GM21423 (cell line): ENCODE measurements around the gene APMAP.

Experiments
- ATAC-seq: cut with Tn5 transposase; IDR thresholded peaks from one replicate; pipeline ENCODE4 v1.9.1; 2021; ENCODE audit warnings: mild to moderate bottlenecking, moderate library complexity; ENCODE audit not compliant: unreplicated experiment

APMAP gene, protein sequence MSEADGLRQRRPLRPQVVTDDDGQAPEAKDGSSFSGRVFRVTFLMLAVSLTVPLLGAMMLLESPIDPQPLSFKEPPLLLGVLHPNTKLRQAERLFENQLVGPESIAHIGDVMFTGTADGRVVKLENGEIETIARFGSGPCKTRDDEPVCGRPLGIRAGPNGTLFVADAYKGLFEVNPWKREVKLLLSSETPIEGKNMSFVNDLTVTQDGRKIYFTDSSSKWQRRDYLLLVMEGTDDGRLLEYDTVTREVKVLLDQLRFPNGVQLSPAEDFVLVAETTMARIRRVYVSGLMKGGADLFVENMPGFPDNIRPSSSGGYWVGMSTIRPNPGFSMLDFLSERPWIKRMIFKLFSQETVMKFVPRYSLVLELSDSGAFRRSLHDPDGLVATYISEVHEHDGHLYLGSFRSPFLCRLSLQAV

GRCh38 chr20:24992487-24993205, at the start of gene APMAP:
APMAP (minus strand) TSS chr20:24992751; CDS start chr20:24992688, 63 bp downstream.
- peak; percentile 95 for ATAC-seq

GRCh38 chr20:25041813-25042530, 49.4 kb upstream of the APMAP start:
- no peak for ATAC-seq

- ATAC-seq = no peak
Observed at GRCh38 chr20:25040438-25040831, 47.9 kb upstream of the APMAP start.

GRCh38 chr20:25039697-25040437, 47.3 kb upstream of the APMAP start:
- no peak for ATAC-seq

DNA sequence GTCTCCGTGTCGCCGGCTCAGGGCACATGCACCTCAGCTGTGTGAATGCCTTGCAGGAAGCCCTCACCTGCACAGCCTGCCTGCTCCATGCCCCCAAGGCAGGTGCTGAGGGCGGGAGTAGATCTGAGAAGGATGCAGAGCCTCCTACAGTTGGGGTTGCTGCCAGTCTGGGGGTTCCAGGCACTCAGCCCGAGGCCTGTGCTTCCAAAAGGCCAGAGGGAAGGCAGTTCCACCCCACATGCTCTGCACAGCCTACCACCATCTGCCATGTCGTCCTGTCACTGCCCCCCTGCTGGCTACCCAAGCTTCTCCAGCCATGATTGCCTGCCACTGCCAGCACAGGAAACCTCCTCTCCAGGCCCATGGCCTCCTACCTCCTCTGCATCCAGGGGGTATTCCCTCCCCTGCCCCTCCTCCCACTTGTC, 46.1 kb upstream of the APMAP start:
- ATAC-seq = no peak

DNA sequence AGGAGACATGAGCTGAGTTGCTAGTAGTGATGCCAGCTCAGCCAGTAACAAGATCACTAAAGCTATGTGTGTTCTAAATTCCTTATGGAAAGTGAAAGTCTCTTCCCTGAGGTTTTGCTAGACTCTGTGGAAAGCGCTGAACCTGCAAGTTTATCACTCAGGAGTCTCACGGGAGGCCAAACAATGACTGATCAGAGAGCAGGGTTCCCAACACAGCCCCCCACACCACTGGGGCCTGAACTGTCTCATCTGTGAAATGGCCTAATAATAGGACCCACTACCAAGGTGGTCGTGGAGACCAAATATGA, 45.5 kb upstream of the APMAP start:
- ATAC-seq = no peak

GRCh38 chr20:25037288-25038102, 44.9 kb upstream of the APMAP start:
- ATAC-seq = no peak

DNA sequence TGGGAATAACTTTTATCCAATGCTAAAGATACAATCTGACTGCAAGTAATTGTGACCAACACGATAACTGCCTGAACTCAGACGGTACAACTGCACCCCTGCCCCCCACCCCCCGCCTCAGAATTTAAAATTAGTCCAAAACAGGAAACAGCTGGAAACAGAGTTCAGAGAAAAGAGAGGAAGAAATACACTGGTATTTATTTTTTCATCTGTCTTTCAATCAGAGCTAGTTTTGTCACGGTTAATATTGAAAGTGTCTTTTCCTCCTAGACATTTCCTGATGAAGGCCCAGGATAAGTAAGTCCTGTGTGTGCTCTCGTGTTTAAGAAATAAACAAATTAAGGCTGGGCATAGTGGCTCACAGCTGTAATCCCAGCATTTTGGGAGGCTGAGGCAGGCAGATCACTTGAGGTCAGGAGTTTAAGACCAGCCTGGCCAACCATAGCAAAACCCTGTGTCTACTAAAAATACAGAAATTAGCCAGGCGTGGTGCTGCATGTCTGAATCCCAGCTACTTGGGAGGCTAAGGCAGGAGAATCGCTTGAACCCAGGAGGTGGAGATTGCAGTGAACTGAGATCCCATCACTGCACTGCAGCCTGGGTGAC, 43.9 kb upstream of the APMAP start:
- ATAC-seq = no peak

- no peak for ATAC-seq
Observed at GRCh38 chr20:25035921-25036320, 43.4 kb upstream of the APMAP start.

DNA sequence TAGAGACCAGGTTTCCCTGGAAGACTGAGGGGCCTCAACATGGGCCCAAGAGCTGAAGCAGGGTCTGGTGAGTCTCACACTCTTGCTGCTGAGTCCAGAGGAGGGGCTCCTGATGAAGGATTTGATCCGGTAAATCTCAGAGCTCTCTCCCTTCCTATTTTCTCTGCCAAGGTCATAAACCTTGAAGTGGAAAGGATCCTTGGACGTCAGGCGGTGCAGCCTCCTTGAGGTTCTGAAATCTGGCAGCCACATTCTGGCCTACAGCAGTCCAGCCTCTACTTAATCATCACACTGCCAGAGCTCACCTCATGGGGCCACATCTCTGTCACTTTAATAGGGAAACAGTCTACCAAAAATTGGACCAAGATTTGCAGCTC, 41.4 kb upstream of the APMAP start:
- no peak for ATAC-seq

GRCh38 chr20:25033265-25033923, 40.8 kb upstream of the APMAP start:
- ATAC-seq = no peak

DNA sequence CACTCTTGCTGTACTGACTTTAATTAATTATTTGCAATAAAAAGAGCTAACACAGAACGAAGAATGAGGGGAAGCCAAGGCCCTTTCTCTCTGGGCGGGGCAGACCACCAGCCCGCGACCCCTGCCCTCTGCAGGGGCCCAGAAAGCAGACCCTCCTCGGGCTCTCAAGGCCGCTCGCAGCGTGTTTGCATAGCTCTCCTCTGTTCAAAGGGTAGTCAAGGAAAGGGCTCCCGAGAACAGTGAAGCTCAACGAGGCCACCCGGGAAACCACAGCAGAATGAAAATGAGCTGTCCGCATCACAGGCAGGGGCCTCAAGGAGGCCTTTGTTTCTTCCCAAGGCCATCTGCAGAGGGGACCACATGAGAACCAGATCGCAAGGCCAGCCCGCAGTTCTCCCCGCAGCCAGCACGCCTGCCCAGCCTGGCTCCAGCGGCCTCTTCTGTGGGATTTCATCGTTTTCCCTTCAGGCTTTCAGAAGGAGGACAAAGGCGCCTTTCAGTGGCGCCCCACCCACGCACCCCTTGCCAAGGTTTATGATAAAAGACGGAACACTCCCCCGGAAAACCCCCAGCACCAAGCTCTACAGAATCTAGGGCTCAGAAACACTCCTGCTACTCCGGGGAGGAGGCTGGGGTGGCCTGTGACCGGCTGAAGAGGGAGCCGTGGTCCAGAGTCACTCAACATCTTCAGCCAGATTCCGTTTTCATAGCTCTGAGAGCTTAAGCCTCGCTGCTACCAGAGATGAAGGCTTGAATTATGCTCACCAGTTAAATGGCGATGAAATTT, 40.1 kb upstream of the APMAP start:
- ATAC-seq = no peak

DNA sequence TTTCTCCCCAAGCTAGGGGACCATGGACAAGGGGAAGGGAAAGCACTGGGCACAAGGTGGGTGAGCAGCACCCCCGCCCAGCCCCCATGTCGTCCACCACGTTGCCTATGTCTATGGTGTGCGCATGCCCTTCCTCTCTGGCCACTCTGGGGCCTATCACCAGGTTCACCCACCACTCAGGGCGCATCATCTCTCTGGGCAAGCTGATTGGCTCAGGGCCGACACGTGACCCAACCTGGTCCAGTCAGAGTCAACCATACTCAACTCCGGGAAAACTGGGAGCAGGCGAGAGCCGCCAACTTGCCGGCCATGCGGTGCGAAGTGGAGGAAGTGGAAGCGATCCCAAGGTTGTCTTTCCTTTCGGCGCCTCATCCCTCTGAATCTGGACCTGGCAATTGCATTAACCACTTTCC, 39.5 kb upstream of the APMAP start:
- ATAC-seq = no peak

GRCh38 chr20:25031241-25031640, 38.7 kb upstream of the APMAP start:
- ATAC-seq = no peak

GRCh38 chr20:25030649-25031207, 38.2 kb upstream of the APMAP start:
- ATAC-seq = no peak

- ATAC-seq = no peak
Observed at GRCh38 chr20:25030007-25030648, 37.6 kb upstream of the APMAP start.

- ATAC-seq = no peak
Observed at GRCh38 chr20:25025986-25026605, 33.5 kb upstream of the APMAP start.
